Activated naive CD8-positive, alpha-beta T cell treated with anti-CD3 and anti-CD28 coated beads, Interleukin-2, amount 10 ng/mL, durations not matched to agents 7 days and 5 days (primary cell): ENCODE measurements around the gene LRRC9. TPM values are rescaled to one million over a fixed set of nuclear protein-coding genes. Genes with fewer than 3 reads are reported as not detected.

Source experiments
- total RNA-seq, 2 experiments: library from RNA; stranded (reverse); gene quantifications; one replicate each; pipeline ENCODE4 v1.2.3, GENCODE V29; 2021

The LRRC9 gene
- total RNA-seq, 2 experiments from 2014 or later = not detected

Other genes starting within 250 kb of the LRRC9 start
- gene RTN1, start 49.4 kb upstream of the LRRC9 start, total RNA-seq = not detected
- 10 to 100 TPM; 34.4 to 35.5 TPM for gene PCNX4, start 171.8 kb downstream of the LRRC9 start, total RNA-seq
- 10 to 100 TPM; 69.3 to 73.0 TPM for gene DHRS7, start 245.3 kb downstream of the LRRC9 start, total RNA-seq